Measurements from ENCODE around the gene CLDN19. TPM values are rescaled to one million over a fixed set of nuclear protein-coding genes. Genes with fewer than 3 reads are reported as not detected.
A peak's percentile ranks its signal among the peaks of the same experiment; 100 is the strongest.

Gene CLDN19
- total and polyA plus RNA-seq, 8 donors: 0.37 TPM; not detected in 7

DNA sequence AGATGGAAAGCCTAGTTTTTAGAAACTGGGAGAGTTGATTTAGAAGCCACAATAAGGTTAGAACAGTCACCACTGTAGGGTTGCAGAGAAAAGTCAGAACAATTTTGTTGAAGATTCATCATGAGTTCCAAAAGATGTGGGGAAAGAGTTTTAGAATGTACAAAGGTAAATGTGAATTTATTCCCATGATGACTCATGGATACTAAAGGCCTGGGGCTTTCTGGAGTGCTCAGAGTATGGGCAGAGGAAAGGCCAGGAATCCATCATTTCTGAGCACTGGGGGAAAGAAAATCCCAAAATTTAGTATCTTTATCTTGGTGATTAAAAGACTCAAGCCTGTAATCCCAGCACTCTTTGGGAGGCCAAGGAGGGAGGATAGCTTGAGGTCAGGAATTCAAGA, 40.0 kb downstream of the CLDN19 start:
- no peak overlapping the region for H3K27ac ChIP-seq
- no peak overlapping the region for H3K4me3 ChIP-seq
- H3K4me1 ChIP-seq: peaks cover 0 to 7% (median 1%) of the 10 kb centered on the region in 4 donors
- DNase-seq: no peak
- no peaks in the 10 kb centered on the region for H3K9me3 ChIP-seq
- H3K27me3 ChIP-seq: no peaks in the 10 kb centered on the region
- intact Hi-C loops (cut with DNase I; ENCODE audit: low total_unique reads): no loop called here
- TF ChIP-seq POLR2AphosphoS5 (IDR thresholded peaks at IDR 0.05) (no peak), POLR2A (IDR thresholded peaks at IDR 0.05) (no peak), EP300 (IDR thresholded peaks at IDR 0.05) (no peak)
- TF ChIP-seq, protein P1, sequence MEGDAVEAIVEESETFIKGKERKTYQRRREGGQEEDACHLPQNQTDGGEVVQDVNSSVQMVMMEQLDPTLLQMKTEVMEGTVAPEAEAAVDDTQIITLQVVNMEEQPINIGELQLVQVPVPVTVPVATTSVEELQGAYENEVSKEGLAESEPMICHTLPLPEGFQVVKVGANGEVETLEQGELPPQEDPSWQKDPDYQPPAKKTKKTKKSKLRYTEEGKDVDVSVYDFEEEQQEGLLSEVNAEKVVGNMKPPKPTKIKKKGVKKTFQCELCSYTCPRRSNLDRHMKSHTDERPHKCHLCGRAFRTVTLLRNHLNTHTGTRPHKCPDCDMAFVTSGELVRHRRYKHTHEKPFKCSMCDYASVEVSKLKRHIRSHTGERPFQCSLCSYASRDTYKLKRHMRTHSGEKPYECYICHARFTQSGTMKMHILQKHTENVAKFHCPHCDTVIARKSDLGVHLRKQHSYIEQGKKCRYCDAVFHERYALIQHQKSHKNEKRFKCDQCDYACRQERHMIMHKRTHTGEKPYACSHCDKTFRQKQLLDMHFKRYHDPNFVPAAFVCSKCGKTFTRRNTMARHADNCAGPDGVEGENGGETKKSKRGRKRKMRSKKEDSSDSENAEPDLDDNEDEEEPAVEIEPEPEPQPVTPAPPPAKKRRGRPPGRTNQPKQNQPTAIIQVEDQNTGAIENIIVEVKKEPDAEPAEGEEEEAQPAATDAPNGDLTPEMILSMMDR (IDR thresholded peaks at IDR 0.05): no peak
- H3K36me3 ChIP-seq: peaks cover 66 to 100% (median 96%) of the 10 kb centered on the region in 4 donors

DNA sequence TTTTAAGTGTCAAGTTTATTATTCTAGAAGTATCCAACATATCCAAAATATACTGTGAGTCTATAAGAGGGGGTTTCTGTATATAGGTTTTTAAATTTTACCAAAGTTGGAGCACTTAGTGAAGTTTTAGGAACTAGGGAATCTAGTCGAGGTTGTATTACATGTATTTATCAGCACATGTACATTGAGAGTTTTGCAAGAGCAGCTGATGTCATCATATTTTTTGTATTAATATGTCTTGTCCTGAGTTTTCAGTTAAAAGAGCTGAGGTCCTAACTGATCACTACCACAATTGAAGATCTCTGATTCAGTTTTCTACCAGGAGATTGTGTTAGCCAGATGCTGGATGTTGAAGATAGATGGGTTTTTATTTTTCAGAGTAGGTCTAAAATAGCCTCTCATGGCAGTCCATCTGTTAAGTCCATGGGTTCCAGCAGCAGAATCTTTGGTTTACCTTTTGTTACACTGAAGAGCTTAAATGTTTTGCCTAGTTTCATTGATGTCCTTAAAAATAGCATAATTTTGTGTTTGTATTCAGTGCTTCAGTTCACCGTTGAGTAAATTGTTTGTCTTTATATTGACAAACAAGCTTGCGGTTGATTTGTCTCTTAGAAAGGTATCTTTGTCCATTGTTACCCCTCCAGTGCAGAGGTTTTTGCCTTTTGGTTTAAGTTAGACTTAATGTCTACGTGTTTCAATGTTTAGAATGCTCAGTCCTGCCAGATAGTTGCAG, 41.8 kb downstream of the CLDN19 start:
- Histone ChIP-seq H3K4me3 (no peak overlapping the region), H3K27ac (no peak overlapping the region), H3K36me3 (peaks cover 58 to 90% (median 84%) of the 10 kb centered on the region in 4 donors), H3K27me3 (no peaks in the 10 kb centered on the region), H3K9me3 (no peaks in the 10 kb centered on the region), H3K4me1 (peaks cover 1 to 25% (median 15%) of the 10 kb centered on the region in 4 donors)
- intact Hi-C loops (cut with DNase I; ENCODE audit: low total_unique reads): no loop called here
- no peak for DNase-seq
- 89 to 92% (median 90%) methylated on average over 4 of the region's 4 CpGs for WGBS, 5 donors
- TF ChIP-seq, protein P1 (IDR thresholded peaks at IDR 0.05): no peak
- TF ChIP-seq POLR2AphosphoS5 (IDR thresholded peaks at IDR 0.05) (no peak), EP300 (IDR thresholded peaks at IDR 0.05) (no peak), POLR2A (IDR thresholded peaks at IDR 0.05) (no peak)

DNA sequence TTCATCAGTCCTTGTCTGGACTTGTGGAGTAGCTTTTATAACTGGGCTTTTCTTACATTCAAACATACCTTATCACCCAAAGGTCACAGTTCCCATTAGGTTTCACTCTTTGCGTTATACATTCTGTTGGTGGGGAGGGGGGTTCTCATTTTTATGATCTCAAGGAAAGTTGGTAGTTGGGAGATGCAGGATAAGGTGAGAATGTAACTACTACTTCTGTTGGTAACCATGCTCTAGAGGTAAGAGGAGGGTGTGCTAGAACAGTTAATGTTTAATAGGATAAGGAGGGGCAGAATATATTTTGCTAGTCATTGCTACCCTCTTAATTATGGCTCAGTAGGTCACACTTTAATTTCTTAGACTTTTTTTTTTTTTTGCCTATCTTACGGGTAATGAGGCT, 47.1 kb downstream of the CLDN19 start:
- Histone ChIP-seq H3K27me3 (no peaks in the 10 kb centered on the region), H3K27ac (peak overlapping the region in 4 of 5 donors; percentile 60 to 75 (median 70)), H3K9me3 (no peaks in the 10 kb centered on the region), H3K4me1 (peaks cover 41 to 78% (median 68%) of the 10 kb centered on the region in 4 donors), H3K4me3 (peak overlapping the region in 1 of 4 donors; percentile 7), H3K36me3 (peaks cover 18 to 36% (median 31%) of the 10 kb centered on the region in 4 donors)
- no peak for DNase-seq
- intact Hi-C loops (cut with DNase I; ENCODE audit: low total_unique reads): no loop called here
- 31 to 62% (median 48%) methylated on average over 2 of the region's 2 CpGs for WGBS, 5 donors
- TF ChIP-seq POLR2AphosphoS5 (IDR thresholded peaks at IDR 0.05) (no peak), POLR2A (IDR thresholded peaks at IDR 0.05) (no peak), EP300 (IDR thresholded peaks at IDR 0.05) (no peak)
- TF ChIP-seq, protein P1 (IDR thresholded peaks at IDR 0.05): no peak

DNA sequence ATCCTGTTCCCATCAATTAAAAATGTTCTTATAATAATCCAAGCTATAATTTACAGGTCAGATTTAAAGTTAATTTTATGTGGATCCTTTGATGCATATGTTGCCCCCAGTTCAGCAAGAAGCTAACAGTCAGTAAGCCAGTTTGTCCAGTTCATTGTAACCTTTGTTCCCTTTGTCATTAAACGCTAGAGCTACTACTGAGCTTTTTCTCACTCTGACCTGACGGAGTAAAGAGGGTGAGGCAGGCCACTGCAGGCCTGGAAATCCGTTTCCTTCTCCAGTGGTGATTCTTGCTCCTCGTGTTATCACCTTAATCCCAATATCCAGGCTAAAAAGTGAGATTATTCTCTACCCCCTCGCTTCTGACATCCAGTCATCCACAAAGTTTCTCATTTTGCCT, 47.6 kb downstream of the CLDN19 start:
- peak in 1 of 2 donors; percentile 89 for DNase-seq
- no peaks in the 10 kb centered on the region for H3K27me3 ChIP-seq
- WGBS, 5 donors: 13 to 40% (median 24%) methylated on average over 5 of the region's 5 CpGs
- H3K27ac ChIP-seq: peak overlapping the region; percentile 19 to 75 (median 67)
- TF ChIP-seq POLR2AphosphoS5 (IDR thresholded peaks at IDR 0.05): peak in 2 of 3 donors; percentile 24 to 58
- no peak for TF ChIP-seq POLR2A (IDR thresholded peaks at IDR 0.05)
- H3K9me3 ChIP-seq: no peaks in the 10 kb centered on the region
- peaks cover 13 to 36% (median 27%) of the 10 kb centered on the region in 4 donors for H3K36me3 ChIP-seq
- peak overlapping the region in 1 of 4 donors; percentile 7 for H3K4me3 ChIP-seq
- intact Hi-C loops (cut with DNase I; ENCODE audit: low total_unique reads): no loop called here
- H3K4me1 ChIP-seq: peaks cover 45 to 83% (median 72%) of the 10 kb centered on the region in 4 donors

DNA sequence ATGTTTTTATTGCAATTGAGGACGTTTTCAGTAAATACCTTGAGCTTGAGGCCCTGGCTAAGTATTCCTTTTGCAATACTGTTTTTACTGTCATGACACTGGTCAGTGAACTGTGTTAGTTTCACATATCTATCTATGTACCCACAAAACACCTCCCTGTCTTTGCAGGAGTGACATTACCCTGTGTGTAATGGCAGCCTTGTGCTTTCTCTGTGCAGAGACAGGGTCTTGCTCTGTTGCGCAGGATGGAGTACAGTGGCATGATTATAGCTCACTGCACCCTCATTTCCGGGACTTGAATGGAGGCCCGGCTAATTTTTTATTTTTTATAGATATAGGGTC, 48.9 kb downstream of the CLDN19 start:
- intact Hi-C loops (cut with DNase I; ENCODE audit: low total_unique reads): no loop called here
- no peak for TF ChIP-seq POLR2A (IDR thresholded peaks at IDR 0.05)
- no peak for TF ChIP-seq EP300 (IDR thresholded peaks at IDR 0.05)
- TF ChIP-seq, protein P1 (IDR thresholded peaks at IDR 0.05): no peak
- TF ChIP-seq POLR2AphosphoS5 (IDR thresholded peaks at IDR 0.05): no peak
- H3K9me3 ChIP-seq: no peaks in the 10 kb centered on the region
- peak overlapping the region in 2 of 5 donors; percentile 74 to 75 for H3K27ac ChIP-seq
- H3K27me3 ChIP-seq: no peaks in the 10 kb centered on the region
- H3K36me3 ChIP-seq: peaks cover 0 to 25% (median 15%) of the 10 kb centered on the region in 4 donors
- 50 to 60% (median 55%) methylated on average over 4 of the region's 4 CpGs for WGBS, 5 donors
- DNase-seq: no peak
- H3K4me3 ChIP-seq: no peak overlapping the region
- peaks cover 59 to 96% (median 85%) of the 10 kb centered on the region in 4 donors for H3K4me1 ChIP-seq

Measured in stomach (tissue), 9 donors.